K562 (cell line): ENCODE measurements around the gene FOXB2. TPM values are rescaled to one million over a fixed set of nuclear protein-coding genes. Genes with fewer than 3 reads are reported as not detected.
A peak's percentile ranks its signal among the peaks of the same experiment; 100 is the strongest.

Experiments
- FOXM1 ChIP-seq, 2 experiments: fragments of 450-650 bp in 1 of 2; sonication (generic) in 1 of 2; formaldehyde crosslinking in 1 of 2; IDR thresholded peaks; 2 replicates each; pipeline versions ENCODE4 v1.6.1 to v1.9.0; 2017 to 2022; ENCODE audit warnings: low read depth in 2 of 2, mild to moderate bottlenecking in 2 of 2, missing genetic modification reagents in 1 of 2, moderate library complexity in 1 of 2
- GMEB1 ChIP-seq: fragments of 250-450 bp; sonication (Bioruptor Pico); IDR thresholded peaks from 2 replicates; pipeline ENCODE4 v1.4.0; 2020; ENCODE audit warnings: mild to moderate bottlenecking
- ID3 ChIP-seq, 2 experiments: fragments of 250-450 bp in 1 of 2; fragments of 450-650 bp in 1 of 2; sonication (Bioruptor Pico) in 1 of 2; IDR thresholded peaks; 2 replicates each; pipeline versions ENCODE4 v1.6.1 to v1.8.0; 2016 to 2021; ENCODE audit warnings: mild to moderate bottlenecking in 2 of 2, moderate library complexity in 2 of 2, missing compliant biosample characterization in 1 of 2, missing genetic modification characterization in 1 of 2
- KAT7 ChIP-seq: sonication (generic); formaldehyde crosslinking; IDR thresholded peaks from 2 replicates; pipeline ENCODE4 v1.8.0; 2022; ENCODE audit warnings: missing genetic modification reagents, mild to moderate bottlenecking, borderline replicate concordance
- RAD51 ChIP-seq: fragments of 450-650 bp; IDR thresholded peaks from 2 replicates; pipeline ENCODE4 v1.7.1; 2016; ENCODE audit warnings: low read depth, mild to moderate bottlenecking, borderline replicate concordance
- SMARCC2 ChIP-seq: fragments of 450-650 bp; IDR thresholded peaks from 2 replicates; pipeline ENCODE4 v1.6.1; 2017; ENCODE audit warnings: antibody characterized with exemption, moderate library complexity, mild to moderate bottlenecking, low read depth
- SPI1 ChIP-seq: IDR thresholded peaks from 2 replicates; pipeline ENCODE4 v1.6.1; 2011; ENCODE audit warnings: low read depth, low read length, control low read depth, borderline replicate concordance
- SREBF1 ChIP-seq: fragments of 150-350 bp; IDR thresholded peaks from 2 replicates; pipeline ENCODE4 v1.6.1; 2014; ENCODE audit warnings: antibody characterized with exemption, low read depth, low read length, borderline replicate concordance
- TAF1 ChIP-seq: IDR thresholded peaks from 2 replicates; pipeline ENCODE4 v1.6.1; 2011; ENCODE audit warnings: mild to moderate bottlenecking, low read length, moderate library complexity; ENCODE audit not compliant: insufficient read depth, control insufficient read depth, severe bottlenecking; ENCODE audit errors: extremely low read depth
- ZNF696 ChIP-seq: fragments of 250-450 bp; sonication (Bioruptor Pico); conservative IDR thresholded peaks from 2 replicates; pipeline ENCODE4 v1.4.0; 2020; ENCODE audit warnings: mild to moderate bottlenecking, moderate library complexity
- polyA plus RNA-seq, 8 experiments: library from polyadenylated mRNA; depleted of rRNA in 4 of 8; stranded (reverse) in 5 of 8; unstranded in 3 of 8; fragments of >200 nt; fragmentation: Nextera tagmentation in 2 of 8; fragmentation: Illumina TruSeq in 1 of 8; extraction: Ambion mirVana in 2 of 8; extraction: Trizol in 1 of 8; gene quantifications; 2 replicates each; pipeline versions ENCODE4 v1.2.1 to v1.2.3, GENCODE V29; 2011 to 2014; ENCODE audit warnings: inconsistent platforms in 1 of 8, missing spikeins in 1 of 8
- total RNA-seq, 7 experiments: library from RNA; depleted of rRNA in 6 of 7; stranded (reverse); fragments of >200 nt in 6 of 7; fragmentation: Illumina TruSeq in 2 of 7; extraction: Trizol in 2 of 7; gene quantifications; 2 replicates each; pipeline versions ENCODE4 v1.2.1 to v1.2.3, GENCODE V29; 2011 to 2021; ENCODE audit warnings: low replicate concordance in 1 of 7

FOXB2 gene
- total and polyA plus RNA-seq, 9 of the 15 experiments (the other 6 are each of a cell fraction or from before 2014, with no cell fraction given): not detected

DNA sequence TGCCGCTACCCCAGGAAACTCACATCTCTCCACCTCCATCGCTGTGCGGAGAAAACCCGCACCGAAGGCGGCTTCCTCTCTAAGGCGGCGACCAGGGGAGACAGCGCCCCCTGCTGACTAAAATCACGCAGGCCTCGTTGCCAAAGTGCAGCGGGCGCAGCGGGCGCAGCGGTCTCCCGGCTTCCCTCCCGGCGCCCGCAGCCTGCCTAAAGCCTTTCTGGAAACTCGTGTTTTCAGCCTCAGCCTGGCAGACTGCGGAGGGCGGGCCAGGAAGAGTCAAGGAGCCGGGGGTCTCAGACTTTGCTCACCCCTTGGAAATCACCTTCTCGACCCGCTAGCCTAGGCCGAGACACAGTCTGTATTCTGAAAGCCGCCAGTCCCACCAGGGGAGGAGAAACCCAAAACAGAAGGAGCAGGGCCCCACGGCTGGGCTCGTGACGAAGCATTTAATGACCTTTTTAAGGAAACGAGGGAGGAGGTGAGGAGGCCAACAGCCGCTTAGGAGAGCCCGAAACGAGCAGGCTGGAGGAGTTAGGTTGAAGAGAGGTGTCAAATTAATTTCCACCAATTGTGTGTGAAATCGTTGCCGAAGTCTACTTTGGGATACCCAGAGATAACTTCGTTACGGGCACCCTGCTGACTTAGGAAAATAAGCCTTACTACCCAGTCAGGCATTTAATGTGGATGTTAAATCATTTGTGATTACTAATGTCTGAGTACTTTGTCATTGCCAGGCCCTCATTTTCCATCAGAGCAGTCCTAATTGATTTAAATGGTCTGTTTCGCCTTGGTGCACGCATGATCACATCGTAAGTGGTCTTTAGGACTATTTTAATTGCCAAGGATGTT, 7.3 kb upstream of the FOXB2 start (continued):
- no peak for TF ChIP-seq GMEB1
- no peak for TF ChIP-seq TAF1
- TF ChIP-seq SREBF1: no peak
- 0 out of 2 replicates have a peak, but pooled peaks have one; percentile 28 for TF ChIP-seq SPI1
- no peak for TF ChIP-seq SMARCC2
- no peak for TF ChIP-seq KAT7
- no peak for TF ChIP-seq ID3 (CRISPR knock-in tag; IDR thresholded peaks at IDR 0.05)
- no peak for TF ChIP-seq ID3 (tag; IDR thresholded peaks at IDR 0.05)
- no peak for TF ChIP-seq FOXM1 (IDR thresholded peaks at IDR 0.05; ENCODE audit: low read depth)
- TF ChIP-seq FOXM1 (CRISPR knock-in tag; IDR thresholded peaks at IDR 0.05; ENCODE audit: low read depth): no peak
- no peak for TF ChIP-seq RAD51
- no peak for TF ChIP-seq ZNF696 (CRISPR knock-in tag)
